GM21390 (cell line): ENCODE results near the gene ARHGAP11A.

Experiments
- ATAC-seq: cut with Tn5 transposase; IDR thresholded peaks from one replicate; pipeline ENCODE4 v1.9.1; 2021; ENCODE audit not compliant: unreplicated experiment

Gene ARHGAP11A

DNA sequence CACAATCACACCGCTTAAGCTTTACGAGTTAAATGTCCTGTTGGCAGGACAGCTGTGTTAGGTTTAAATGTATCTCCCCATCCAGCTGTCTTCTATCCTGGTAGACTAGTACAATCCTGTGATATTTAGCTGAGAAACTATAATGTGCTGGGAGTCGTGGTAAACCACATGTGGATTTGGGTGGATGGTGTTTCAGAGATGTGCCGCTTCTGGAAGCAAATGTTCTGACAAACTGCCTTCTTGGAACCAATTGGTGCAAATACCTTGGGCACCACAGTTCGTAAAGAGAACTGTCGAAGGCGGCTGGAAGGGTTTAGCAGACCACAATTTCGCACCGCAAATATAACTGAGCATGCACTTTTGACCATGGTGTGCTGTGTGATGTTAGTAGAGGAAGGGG lies 41.2 kb downstream of the ARHGAP11A start:
- no peak for ATAC-seq

DNA sequence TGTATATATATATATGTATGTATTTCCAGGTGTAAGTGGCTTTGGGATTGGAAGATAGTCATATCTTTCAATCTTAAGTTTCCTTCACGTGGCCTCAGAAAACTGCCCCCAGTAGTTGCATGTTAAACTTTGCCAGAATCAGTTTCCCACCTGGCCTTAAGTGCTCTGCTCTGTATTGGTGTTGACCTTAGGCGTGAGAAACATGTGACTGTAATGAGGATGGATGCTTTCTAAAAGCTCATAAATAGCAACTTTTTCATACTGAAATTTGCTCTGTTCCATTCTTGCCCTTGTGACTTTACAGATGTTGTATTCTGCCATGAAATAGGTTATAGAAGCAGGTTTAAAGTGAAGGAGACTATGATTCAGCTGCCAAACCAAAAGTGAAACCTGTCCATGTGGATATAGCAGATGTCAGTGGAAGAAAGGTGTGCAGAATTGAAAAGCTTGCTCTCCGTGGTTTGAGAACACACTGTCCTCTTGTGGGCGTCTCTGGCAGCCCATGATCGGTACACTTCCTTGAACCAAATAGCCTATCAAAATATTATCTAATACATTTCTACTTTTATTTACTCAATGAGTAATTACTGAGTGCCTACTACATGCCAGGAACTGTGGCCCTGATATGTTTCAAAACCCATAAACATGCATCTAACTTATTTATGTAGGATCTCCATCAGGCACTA lies 42.0 kb downstream of the ARHGAP11A start:
- peak; percentile 48 for ATAC-seq

DNA sequence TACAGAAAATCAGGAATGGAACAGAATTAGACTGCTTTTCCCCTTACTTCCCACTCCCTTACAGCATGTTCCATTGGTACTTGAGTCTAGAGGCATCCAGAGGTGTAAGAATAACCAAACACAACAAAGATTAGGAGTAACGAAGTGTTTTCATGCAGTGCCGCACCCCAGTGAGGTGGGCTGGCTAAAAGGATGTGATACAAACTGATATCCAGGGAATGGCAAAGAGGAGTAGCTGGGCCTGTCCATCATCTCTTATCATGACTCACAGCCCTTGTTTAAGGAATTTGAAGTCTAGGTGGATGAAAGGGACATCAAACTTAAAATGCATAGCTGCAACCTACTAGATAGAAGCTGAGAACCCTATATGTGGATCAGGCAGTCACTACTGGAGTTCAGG lies 42.6 kb downstream of the ARHGAP11A start:
- ATAC-seq, result no peak

DNA sequence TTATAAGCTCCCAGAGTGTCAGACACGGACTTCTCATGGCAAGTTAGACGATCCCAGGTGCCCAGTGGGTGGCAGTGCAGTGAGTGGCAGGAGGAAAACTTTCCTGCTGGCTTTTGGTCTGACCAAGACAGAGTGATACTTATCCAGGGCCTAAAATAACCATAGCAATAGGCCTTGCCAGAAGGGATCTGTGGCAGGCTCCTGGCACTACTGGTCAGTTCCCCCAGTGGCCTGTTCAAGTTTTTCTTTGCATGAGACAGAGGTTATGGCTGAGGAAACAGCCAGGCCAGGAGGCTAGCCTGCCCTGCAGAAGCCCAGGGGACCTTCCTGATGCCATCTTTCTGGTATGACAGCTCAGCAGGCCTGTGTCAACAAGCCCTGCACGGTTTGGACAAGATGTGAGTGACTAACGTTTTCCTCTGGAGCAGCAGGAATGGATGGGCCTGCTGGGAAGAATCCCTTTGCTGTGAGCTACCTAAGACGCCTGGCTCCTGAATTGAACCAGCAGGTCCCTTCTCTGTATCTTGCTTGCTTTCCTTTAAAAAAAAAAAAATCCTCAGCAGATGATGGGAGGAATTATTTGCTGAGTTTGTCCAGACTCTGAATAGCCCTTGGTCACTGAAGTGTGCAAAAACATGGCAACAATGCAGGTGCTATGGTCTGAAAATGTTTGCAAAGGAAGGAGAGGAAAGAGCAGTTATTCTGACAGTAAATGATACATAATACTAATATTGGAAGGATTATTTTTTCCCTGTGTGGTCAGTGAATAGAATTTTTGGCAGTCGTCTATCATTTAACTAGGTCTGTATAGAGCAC lies 44.2 kb downstream of the ARHGAP11A start:
- ATAC-seq, result no peak

DNA sequence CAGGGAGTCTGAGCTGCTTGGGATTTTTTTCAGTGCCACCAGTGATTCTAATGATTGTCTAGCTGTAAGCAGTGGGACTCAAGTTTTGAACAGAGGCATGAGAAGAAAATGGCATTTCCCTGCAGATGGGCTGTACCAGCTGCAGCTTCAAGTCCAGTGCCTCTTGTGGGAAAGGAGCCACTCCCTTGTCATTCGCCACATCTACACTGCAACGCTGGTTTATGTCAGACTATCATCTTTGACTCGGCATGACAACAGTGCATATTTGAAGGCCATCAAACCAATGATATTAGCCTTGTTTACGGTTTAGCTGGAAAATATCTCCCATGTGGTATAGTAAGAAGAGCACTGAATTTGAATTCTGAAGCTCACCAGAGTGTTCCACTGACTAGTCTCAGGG lies 48.4 kb downstream of the ARHGAP11A start:
- ATAC-seq, result no peak

DNA sequence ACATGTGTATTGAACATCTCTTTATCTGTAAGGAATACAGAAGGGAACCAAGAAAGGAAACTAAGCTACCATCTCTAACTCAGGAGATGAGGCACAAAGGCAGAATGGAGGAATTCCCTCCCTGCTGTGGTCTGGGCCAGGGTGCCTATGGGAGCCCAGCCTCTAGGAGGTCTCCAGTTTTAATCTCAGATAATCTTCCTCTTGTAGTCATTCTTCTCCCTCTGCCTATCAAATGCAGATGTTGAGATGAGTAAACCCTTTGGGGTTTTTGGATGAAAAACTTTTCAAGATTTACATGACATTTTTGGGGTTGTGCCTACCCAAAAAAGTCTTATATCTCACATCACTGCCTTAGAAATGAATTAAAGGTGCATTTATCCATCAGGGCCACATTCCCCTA lies 49.5 kb downstream of the ARHGAP11A start:
- no peak for ATAC-seq

DNA sequence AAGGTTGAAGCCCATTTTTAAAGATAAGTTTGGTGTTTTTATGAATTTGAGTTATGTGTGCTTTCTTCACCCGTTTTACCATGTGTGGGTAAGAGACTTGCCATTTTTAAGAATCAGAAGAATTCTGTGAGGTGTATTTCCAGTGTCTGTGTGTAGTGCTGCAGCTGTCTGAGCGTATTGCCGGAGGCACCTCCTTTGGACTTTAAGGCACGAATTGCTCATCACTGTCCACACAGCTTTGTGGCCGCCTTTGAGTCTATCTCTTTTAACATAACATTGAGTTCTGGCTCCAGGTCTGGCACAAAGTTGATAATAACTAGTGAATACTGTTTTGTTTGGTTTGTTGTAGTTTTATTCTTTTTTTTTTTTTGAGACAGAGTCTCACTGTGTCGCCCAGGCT lies 52.0 kb downstream of the ARHGAP11A start:
- no peak for ATAC-seq

DNA sequence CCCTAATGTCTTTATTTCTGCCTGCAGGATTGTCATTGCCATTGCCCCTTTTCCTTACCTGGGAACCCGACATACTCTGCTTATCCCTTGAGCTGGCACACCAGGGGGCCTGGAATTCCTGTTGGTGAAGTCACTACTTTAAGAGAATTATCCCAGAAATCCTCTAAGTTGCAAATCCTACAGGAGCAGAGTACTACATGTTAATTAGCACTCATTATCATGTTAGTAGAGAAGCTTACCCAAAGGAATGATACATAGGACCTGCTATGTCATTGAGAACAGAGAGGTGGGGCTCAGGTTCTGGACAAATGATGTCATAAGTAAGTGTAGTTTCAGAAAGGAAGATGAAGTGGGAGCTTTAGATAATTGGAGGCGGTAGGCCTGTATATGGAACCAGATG lies 53.6 kb downstream of the ARHGAP11A start:
- no peak for ATAC-seq

DNA sequence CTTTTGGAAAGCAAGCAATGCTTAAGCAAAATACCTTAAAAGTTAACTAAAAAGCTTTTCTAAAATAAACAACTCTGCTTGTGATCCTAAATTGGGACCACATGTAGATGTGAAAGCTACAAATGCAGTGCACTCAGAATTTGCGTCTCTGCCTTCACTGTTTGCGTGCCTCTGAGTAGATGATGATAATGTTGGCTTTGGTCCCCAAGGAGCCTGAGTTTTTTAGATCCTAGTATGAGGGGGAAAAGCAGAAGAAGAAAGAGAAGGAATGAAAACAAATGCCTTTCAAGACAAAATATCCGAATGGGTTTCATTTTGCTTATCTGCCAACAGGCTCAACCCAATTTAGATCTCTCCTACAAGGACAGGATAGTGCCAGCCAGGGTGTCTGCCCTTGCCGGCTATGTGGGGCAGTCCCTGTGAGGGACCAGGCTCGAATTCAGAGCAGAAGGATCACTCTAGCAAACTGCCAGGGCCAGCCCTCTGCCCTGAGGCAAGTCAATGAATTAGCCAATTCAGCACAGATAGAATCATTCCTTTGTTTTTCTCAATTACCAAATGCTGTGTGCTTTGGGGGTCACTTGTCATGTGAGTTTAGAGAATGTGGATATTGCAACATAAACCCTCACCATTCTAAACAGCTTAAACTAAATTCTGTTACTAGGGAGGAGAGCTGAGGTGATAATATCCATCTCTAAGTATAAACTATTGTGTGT lies 54.8 kb downstream of the ARHGAP11A start:
- no peak for ATAC-seq

DNA sequence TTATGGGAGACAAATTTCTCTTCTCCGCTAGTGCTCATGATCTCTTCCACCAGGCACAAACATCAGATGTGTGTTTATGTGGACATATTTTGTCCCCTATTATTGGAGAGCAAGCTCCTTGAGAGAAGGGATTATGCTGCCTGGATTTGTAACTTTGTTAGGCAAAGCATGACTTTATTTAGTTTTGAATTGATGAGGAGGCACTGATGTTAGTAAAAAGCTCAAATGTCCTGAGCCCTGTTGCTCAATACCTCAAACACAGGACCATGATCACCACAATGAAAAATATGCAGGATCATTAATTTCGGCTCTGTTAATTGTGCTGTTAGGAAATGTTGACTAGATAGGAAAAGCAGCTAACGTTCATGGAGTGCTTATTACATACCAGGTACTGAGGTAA lies 55.3 kb downstream of the ARHGAP11A start:
- ATAC-seq, result no peak

DNA sequence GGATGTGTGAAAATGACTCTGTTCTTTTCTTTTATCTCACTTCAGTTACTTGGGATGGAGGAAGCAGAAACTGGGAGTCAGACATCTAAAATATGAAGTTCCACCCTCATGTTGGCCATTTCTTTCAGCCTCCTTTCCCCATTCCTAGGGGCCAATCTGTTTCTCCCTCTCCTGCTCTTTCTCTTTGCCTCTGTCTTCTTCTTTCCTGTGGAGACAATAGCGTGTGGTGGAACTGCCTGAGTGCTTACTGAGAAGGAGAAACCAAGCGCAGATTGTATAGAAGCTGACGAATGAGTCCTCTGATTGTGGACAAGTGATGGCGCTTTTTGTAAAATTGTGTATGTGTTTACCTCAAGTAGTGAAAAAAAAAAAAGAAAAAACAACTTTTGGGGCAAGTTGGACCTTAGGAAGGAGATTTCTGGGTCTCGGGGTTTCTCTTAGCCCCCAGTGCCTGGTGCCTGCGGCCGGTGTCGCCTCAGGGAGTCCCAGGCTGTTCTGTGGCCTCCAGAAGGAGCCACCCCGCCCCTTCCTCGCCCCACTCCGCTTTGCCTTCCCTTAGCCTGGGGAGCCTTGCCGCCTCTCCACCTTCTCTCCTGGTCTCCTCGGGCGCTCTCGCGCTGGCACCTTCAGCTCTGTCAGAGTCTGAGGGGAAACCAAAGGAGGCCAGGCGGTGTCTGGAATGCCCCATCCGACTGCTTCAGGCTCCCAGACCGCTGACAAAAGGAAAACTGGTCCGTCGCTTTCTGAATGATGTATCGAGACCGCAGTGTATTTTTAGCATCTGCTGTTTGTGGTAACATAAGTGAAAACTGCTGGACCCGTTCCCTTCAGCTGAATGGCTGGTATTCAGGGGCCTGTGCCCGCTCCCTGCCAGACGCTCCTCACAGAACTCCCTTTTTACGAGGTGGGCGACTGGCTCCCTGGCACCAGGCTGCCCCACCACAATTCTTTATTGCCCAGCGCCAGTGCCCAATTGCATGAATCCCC lies 56.3 kb downstream of the ARHGAP11A start:
- no peak for ATAC-seq

DNA sequence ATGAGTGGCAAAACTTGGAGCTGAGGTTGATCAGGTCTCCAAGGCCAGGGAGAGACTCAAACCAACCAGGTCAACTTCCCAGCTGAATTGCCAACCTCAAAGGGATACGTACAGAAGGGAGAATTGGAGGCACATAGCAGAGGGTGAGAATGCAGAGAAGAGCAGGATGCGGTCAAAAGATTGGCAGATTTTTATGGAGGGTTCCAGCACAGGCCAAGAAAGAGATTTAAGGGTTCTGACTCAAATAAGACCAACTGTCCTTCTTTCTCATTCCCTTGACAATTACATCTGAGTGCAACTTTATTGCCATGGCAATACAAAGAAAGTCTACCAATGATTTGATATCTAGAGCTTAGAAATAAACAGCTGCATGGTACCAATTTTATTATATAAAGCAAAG lies 59.4 kb downstream of the ARHGAP11A start:
- ATAC-seq, result no peak

DNA sequence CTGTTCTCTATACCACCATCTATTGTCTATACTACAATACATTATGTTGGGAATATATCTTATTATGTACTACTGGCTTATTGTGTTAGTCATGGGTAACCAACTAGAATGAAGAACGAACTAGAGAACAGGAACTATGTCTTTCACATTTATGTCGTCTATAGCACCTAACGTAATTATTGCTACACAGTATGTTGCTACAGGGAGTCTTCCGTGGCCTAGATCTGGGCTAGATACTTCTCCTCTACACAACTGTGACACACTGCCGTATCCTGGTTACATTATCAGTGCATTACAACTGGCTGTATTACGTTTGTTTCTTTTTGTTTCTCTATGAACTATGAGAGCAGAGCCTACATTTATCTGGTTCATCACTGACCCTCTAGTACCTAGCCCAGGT lies 60.2 kb downstream of the ARHGAP11A start:
- ATAC-seq, result no peak

DNA sequence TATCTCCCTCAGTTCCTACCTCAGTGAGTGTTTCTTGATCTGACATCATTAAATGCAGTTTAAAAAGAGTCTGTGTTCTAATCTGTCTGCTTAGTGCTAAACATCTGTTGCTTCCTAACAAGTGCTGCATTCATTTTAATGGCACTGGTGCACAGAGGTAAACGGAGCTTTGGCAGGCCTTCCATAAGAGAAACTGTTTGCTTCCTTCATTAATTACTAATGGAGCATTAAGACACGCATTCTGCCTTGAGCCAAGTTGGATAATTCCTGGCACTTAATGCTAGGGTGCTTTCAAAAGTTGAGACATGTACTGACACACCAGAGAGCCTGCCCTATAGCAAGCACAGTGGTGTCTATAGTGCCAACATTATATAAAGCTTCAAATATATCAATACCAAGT lies 60.9 kb downstream of the ARHGAP11A start:
- no peak for ATAC-seq

DNA sequence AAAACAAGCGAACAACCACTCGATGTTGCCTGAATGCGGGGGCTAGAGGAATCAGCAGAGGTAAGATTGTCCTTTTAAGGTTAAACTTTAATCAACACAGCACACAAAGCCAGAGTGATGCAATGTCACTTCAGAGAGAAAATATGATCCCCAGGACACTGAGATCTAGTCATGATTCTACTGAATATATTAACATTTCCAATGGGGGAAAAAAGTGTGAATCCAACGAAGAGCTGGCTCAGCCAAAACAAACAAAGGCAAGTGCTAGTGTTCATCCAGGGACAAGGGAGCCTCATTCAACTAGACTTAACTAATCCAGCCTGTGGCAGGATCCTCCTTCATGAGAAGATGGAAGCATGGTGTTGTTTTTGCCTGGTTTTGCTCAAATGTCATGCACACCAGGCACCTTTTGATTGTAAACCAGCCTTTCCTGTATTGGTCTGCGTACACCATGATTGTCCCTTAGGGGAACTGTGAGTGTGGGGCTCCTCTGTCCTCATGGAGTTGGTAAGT lies 62.0 kb downstream of the ARHGAP11A start:
- no peak for ATAC-seq

DNA sequence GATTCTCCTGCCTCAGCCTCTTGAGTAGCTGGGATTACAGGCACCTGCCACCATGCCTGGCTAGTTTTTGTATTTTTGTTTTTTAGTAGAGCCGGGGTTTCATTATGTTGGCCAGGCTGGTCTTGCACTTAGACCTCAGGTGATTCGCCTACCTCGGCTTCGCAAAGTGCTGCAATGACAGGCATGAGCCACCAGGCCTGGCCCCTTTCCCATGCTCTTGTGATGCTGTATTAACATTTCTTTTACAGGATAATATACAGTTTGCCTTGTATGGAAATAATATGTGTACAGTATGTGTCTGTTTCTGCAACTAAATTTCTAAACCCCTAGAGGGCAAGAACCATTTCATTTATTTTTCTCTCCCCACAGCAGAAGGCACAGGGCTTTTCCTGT lies 64.0 kb downstream of the ARHGAP11A start:
- no peak for ATAC-seq

DNA sequence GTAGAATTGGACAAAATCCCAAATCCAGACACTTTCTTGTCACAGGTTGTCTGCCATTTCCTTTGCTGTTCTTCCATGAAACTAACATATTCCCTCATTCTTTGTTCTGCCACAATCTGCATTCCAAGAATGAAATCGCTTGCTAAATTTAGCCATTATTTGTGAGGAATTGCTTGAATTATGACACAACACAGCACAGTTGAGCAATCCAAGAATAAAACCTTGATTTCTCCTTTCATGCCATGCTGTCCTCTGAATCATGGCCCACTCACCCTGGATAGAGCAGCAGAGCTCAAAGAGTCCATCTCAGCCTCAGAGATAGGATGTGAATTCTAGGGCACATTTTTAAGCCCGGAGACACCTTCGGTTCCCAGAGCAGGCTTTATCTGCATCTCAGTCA lies 67.3 kb downstream of the ARHGAP11A start:
- no peak for ATAC-seq

DNA sequence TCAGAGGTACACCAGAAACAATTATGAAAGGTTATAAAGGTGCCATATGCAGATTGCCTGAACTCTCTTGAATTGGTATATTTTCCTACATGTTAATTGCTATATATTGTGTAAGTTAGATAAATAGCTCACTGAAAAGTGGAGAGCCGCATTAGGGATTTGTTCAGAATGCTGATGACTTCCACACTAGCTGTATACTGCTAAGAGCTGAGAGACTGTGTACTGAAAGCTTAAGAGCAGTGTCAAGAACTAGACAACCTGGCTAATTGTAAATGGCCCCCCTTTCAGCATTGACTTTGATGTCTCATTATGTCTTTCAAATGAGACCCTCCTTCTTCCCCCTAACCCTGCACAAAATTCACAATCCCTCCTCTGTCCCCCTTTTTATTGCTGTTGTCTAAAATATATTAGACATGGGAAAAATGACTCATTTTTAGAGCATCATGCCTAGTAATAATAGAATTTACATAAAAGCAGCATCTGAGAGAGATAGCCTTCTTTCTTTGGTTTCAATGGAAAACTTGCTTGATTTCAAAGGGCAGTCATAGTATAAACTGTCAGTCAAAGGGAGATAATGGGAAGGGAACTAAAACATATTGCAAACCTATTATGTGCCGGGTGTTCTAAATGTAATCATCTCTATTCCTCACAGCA lies 67.8 kb downstream of the ARHGAP11A start:
- no peak for ATAC-seq

DNA sequence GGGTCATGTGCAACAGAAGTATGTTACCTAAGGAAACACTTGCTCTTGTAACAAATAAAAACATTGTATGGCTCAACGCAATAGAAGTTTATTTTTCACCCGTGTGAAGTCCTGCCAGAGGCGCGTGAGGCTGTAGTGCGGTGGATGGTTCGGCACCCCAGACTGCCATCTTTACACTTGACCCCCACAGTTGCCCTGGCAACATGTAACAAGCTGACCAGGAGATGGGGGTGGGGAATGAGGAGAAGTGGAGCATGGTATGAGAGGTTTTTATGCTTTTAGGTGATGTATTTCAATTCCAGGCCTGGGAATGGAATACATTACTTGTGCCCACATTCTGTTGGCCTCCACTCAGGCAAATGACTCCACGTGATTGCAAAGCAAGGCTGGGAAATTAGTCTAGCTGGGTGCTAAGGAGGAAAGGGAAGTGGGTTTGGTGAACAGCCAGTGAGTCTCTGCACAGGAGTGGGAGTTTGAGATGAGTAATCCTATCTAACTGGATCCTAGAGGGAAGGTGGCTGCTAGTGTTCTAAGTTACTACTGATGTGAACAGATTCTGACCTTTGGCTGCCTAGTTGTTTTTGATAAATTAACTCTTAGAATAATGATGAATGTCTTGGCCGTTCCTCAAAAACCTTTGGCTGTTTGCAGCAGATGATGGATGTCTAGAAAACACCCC lies 68.7 kb downstream of the ARHGAP11A start:
- ATAC-seq, result no peak

DNA sequence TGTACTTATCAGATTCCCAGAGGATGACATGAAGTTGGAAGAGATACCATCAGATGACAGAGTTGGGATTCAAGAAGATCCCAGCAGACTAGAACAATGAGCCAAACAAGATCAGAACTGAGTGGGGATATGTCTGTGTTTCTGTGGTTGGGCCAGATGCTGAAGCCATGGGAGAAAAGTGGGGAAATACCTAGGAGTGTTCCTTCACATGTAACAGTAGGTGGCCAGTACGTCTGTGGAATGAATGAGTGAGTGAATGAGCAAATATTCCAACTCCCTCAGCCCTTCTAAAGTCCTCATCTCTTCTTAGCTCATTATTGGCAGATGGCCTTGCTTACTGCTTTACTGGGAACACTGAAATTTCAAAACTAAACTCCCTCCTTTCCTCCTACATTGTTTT lies 70.3 kb downstream of the ARHGAP11A start:
- ATAC-seq, result no peak
